CD4-positive, alpha-beta T cell treated with Interleukin-10 for 1 hour (primary cell): Measurements from ENCODE around the gene CDS1.
A peak's percentile ranks its signal among the peaks of the same experiment; 100 is the strongest.
"Not testable (repeated sequence)": the region's sequence is repeated elsewhere in the genome, so short reads cannot be mapped to it uniquely, and the experiment has no call there.

ENCODE experiments used
- DNase-seq: peaks from one replicate; pipeline ENCODE4 v3.0.0-alpha.2; 2020

CDS1 gene

GRCh38 chr4:84582988-84583875, at the start of gene CDS1:
CDS1 (plus strand) TSS chr4:84583127; CDS start chr4:84583402, 275 bp downstream.
- no peak for DNase-seq

GRCh38 chr4:84535901-84536300, 47.0 kb upstream of the CDS1 start:
- DNase-seq = no peak

- no peak for DNase-seq
Observed at GRCh38 chr4:84545093-84545492, 37.8 kb upstream of the CDS1 start.

GRCh38 chr4:84547211-84547610, 35.7 kb upstream of the CDS1 start:
- no peak for DNase-seq

- DNase-seq = not testable (repeated sequence)
Observed at GRCh38 chr4:84549191-84549590, 33.7 kb upstream of the CDS1 start.

GRCh38 chr4:84562156-84562555, 20.8 kb upstream of the CDS1 start:
- DNase-seq = no peak

- DNase-seq = no peak
Observed at GRCh38 chr4:84563002-84563401, 19.9 kb upstream of the CDS1 start.

GRCh38 chr4:84565951-84566350, 17.0 kb upstream of the CDS1 start:
- DNase-seq = no peak

GRCh38 chr4:84568496-84568895, 14.4 kb upstream of the CDS1 start:
- no peak for DNase-seq

GRCh38 chr4:84569009-84569408, 13.9 kb upstream of the CDS1 start:
- DNase-seq = no peak

GRCh38 chr4:84573385-84574068, 9.4 kb upstream of the CDS1 start:
- no peak for DNase-seq

GRCh38 chr4:84574069-84574720, 8.7 kb upstream of the CDS1 start:
- no peak for DNase-seq

GRCh38 chr4:84578540-84579402, 4.2 kb upstream of the CDS1 start:
- peak; percentile 17 for DNase-seq

GRCh38 chr4:84579403-84579776, 3.5 kb upstream of the CDS1 start:
- DNase-seq = no peak

GRCh38 chr4:84582302-84582987, 482 bp upstream of the CDS1 start:
- DNase-seq = peak; percentile 91

- DNase-seq = peak; percentile 12
Observed at GRCh38 chr4:84583876-84584380, 1.0 kb downstream of the CDS1 start.

GRCh38 chr4:84585251-84585650, 2.3 kb downstream of the CDS1 start:
- no peak for DNase-seq

- no peak for DNase-seq
Observed at GRCh38 chr4:84594724-84595123, 11.8 kb downstream of the CDS1 start.

GRCh38 chr4:84596826-84597225, 13.9 kb downstream of the CDS1 start:
- no peak for DNase-seq

- no peak for DNase-seq
Observed at GRCh38 chr4:84597450-84597849, 14.5 kb downstream of the CDS1 start.

- no peak for DNase-seq
Observed at GRCh38 chr4:84606645-84607044, 23.7 kb downstream of the CDS1 start.

- no peak for DNase-seq
Observed at GRCh38 chr4:84611531-84611930, 28.6 kb downstream of the CDS1 start.
